GM12878 (cell line): Measurements from ENCODE around the gene EVI5L. TPM values are rescaled to one million over a fixed set of nuclear protein-coding genes. Genes with fewer than 3 reads are reported as not detected.

Experiments used
- KLF5 ChIP-seq: fragments of 450-650 bp; IDR thresholded peaks from 2 replicates; pipeline ENCODE4 v1.6.1; 2014; ENCODE audit warnings: mild to moderate bottlenecking; ENCODE audit not compliant: partially characterized antibody
- MTA3 ChIP-seq: IDR thresholded peaks from 2 replicates; pipeline ENCODE4 v1.6.1; 2012; ENCODE audit warnings: low read length, inconsistent platforms, borderline replicate concordance
- RCOR1 ChIP-seq: conservative IDR thresholded peaks from 2 replicates; pipeline ENCODE4 v1.6.1; 2012; ENCODE audit warnings: low read depth, low read length, improper control_type of control experiment
- SMAD1 ChIP-seq: fragments of 450-650 bp; IDR thresholded peaks from 2 replicates; pipeline ENCODE4 v1.6.1; 2018; ENCODE audit warnings: mild to moderate bottlenecking, low read depth; ENCODE audit not compliant: partially characterized antibody
- ZBED1 ChIP-seq: IDR thresholded peaks from 2 replicates; pipeline ENCODE4 v1.6.1; 2016; ENCODE audit warnings: borderline replicate concordance
- ZNF622 ChIP-seq: fragments of 450-650 bp; IDR thresholded peaks from 2 replicates; pipeline ENCODE4 v1.6.1; 2017; ENCODE audit warnings: mild to moderate bottlenecking, inconsistent platforms
- ZSCAN29 ChIP-seq: fragments of 450-650 bp; IDR thresholded peaks from 2 replicates; pipeline ENCODE4 v1.6.1; 2017; ENCODE audit warnings: mild to moderate bottlenecking, moderate library complexity
- ZZZ3 ChIP-seq: IDR thresholded peaks from 2 replicates; pipeline ENCODE4 v1.6.1; 2011; ENCODE audit warnings: low read depth; ENCODE audit not compliant: control insufficient read depth, insufficient read length
- polyA plus RNA-seq, 11 experiments: library from polyadenylated mRNA; depleted of rRNA in 4 of 11; unstranded in 6 of 11; stranded (reverse) in 5 of 11; fragments of >200 nt; fragmentation: Nextera tagmentation in 4 of 11; fragmentation: Illumina TruSeq in 1 of 11; extraction: Ambion mirVana in 4 of 11; extraction: Trizol in 1 of 11; gene quantifications; 1 replicate in 1 of 11; 2 replicates in 10 of 11; pipeline versions ENCODE4 v1.2.1 to v1.2.3, GENCODE V29; 2011 to 2016; ENCODE audit warnings: inconsistent platforms in 2 of 11, missing spikeins in 2 of 11, low read depth in 1 of 11
- total RNA-seq, 4 experiments: library from RNA; depleted of rRNA in 3 of 4; stranded (reverse); fragments of >200 nt in 3 of 4; fragmentation: Illumina TruSeq in 1 of 4; extraction: Trizol in 1 of 4; gene quantifications; 2 replicates each; pipeline versions ENCODE4 v1.2.1 to v1.2.3, GENCODE V29; 2013 to 2021
- TF ChIP-seq, protein P1 (sequence below): fragments of 450-650 bp; formaldehyde crosslinking; IDR thresholded peaks from 2 replicates; pipeline ENCODE4 v1.4.0; 2020; ENCODE audit warnings: mild to moderate bottlenecking, moderate library complexity
- TF ChIP-seq, protein P2 (sequence below): fragments of 450-650 bp; IDR thresholded peaks from 2 replicates; pipeline ENCODE4 v1.6.1; 2017; ENCODE audit warnings: mild to moderate bottlenecking

Gene EVI5L
- total and polyA plus RNA-seq, 10 of the 15 experiments (the other 5 are each of a cell fraction or from before 2014, with no cell fraction given), result 0.23 to 13.8 (median 5.0) TPM

DNA sequence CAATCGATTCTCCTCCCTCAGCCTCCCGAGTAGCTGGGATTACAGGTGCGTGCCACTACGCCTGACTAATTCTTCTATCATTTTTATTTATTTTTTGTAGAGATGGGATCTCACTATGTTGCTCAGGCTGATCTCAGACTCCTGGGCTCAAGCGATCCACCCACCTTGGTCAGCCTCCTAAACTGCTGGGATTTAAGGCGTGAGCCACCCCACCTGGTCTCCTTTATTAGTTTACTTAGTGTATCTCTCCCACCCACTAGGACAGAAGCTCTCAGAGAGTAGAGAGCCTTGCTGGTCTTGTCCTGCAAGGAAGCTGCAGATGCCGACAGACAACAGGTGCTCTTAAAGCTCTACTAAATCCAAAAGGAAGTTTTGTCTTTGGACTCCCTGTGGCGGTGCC lies 55.8 kb downstream of the EVI5L start (continued):
- TF ChIP-seq, protein P1, sequence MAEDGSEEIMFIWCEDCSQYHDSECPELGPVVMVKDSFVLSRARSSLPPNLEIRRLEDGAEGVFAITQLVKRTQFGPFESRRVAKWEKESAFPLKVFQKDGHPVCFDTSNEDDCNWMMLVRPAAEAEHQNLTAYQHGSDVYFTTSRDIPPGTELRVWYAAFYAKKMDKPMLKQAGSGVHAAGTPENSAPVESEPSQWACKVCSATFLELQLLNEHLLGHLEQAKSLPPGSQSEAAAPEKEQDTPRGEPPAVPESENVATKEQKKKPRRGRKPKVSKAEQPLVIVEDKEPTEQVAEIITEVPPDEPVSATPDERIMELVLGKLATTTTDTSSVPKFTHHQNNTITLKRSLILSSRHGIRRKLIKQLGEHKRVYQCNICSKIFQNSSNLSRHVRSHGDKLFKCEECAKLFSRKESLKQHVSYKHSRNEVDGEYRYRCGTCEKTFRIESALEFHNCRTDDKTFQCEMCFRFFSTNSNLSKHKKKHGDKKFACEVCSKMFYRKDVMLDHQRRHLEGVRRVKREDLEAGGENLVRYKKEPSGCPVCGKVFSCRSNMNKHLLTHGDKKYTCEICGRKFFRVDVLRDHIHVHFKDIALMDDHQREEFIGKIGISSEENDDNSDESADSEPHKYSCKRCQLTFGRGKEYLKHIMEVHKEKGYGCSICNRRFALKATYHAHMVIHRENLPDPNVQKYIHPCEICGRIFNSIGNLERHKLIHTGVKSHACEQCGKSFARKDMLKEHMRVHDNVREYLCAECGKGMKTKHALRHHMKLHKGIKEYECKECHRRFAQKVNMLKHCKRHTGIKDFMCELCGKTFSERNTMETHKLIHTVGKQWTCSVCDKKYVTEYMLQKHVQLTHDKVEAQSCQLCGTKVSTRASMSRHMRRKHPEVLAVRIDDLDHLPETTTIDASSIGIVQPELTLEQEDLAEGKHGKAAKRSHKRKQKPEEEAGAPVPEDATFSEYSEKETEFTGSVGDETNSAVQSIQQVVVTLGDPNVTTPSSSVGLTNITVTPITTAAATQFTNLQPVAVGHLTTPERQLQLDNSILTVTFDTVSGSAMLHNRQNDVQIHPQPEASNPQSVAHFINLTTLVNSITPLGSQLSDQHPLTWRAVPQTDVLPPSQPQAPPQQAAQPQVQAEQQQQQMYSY (CRISPR knock-in tag), result no peak
- TF ChIP-seq RCOR1 (no peak), SMAD1 (no peak), MTA3 (no peak), KLF5 (no peak), ZNF622 (no peak), ZBED1 (no peak), ZZZ3 (no peak), ZSCAN29 (no peak)
- TF ChIP-seq, protein P2, sequence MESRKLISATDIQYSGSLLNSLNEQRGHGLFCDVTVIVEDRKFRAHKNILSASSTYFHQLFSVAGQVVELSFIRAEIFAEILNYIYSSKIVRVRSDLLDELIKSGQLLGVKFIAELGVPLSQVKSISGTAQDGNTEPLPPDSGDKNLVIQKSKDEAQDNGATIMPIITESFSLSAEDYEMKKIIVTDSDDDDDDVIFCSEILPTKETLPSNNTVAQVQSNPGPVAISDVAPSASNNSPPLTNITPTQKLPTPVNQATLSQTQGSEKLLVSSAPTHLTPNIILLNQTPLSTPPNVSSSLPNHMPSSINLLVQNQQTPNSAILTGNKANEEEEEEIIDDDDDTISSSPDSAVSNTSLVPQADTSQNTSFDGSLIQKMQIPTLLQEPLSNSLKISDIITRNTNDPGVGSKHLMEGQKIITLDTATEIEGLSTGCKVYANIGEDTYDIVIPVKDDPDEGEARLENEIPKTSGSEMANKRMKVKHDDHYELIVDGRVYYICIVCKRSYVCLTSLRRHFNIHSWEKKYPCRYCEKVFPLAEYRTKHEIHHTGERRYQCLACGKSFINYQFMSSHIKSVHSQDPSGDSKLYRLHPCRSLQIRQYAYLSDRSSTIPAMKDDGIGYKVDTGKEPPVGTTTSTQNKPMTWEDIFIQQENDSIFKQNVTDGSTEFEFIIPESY, result no peak
